Type B pancreatic cell (in vitro differentiated cells): ENCODE data around the gene RCOR1. TPM values are rescaled to one million over a fixed set of nuclear protein-coding genes. Genes with fewer than 3 reads are reported as not detected.
"Not testable (repeated sequence)": the region's sequence is repeated elsewhere in the genome, so short reads cannot be mapped to it uniquely, and the experiment has no call there.

Experiments
- DNase-seq: peaks from one replicate; pipeline ENCODE4 v3.0.0; 2021; ENCODE audit warnings: mixed read lengths; ENCODE audit not compliant: unreplicated experiment; ENCODE audit errors: extremely low spot score
- H3K27ac Mint-ChIP-seq: 2 replicates; pipeline ENCODE4 v1.8.0; 2021; ENCODE audit warnings: mild to moderate bottlenecking, mixed read lengths
- H3K27me3 Mint-ChIP-seq: 2 replicates; pipeline ENCODE4 v1.8.0; 2021; ENCODE audit warnings: mixed read lengths
- H3K36me3 Mint-ChIP-seq: 2 replicates; pipeline ENCODE4 v1.8.0; 2021; ENCODE audit warnings: mixed read lengths
- H3K4me1 Mint-ChIP-seq: one replicate; pipeline ENCODE4 v1.8.0; 2021; ENCODE audit warnings: mixed read lengths; ENCODE audit not compliant: unreplicated experiment
- H3K4me3 Mint-ChIP-seq: 2 replicates; pipeline ENCODE4 v1.8.0; 2021; ENCODE audit warnings: mild to moderate bottlenecking, mixed read lengths
- H3K9me3 Mint-ChIP-seq: 2 replicates; pipeline ENCODE4 v1.8.0; 2021; ENCODE audit warnings: mixed read lengths
- total RNA-seq: library from RNA; stranded (reverse); gene quantifications from 2 replicates; pipeline ENCODE4 v1.2.1, GENCODE V29; 2021; ENCODE audit warnings: low replicate concordance
- TF ChIP-seq, protein P1 (sequence below): fragments of 200-600 bp; sonication (generic); conservative IDR thresholded peaks from 2 replicates; pipeline ENCODE4 v1.5.0; 2021; ENCODE audit warnings: antibody characterized with exemption, mild to moderate bottlenecking

Gene RCOR1
- total RNA-seq, 1 donor from 2014 or later = 35.3 TPM

DNA sequence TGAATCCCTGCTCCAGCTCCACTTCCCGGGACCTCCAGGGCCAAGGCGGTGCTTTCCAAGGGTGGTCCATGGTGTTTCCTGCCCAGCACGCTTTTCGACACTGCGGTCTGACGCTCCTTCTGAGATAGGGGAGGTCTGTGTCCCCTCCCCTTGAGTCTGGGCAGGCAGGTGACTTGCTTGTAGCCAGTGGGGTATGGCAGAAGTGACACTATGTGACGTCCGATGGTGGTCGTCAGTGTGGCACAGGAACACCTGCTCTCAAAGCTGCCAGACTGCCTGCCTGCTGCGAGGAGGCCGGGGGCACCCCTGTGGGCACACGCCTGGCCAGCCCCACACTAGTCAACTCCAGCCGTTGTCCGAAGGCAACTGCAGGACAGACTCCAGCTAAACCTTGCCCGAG, 168.8 kb downstream of the RCOR1 start:
- Mint-ChIP-seq H3K4me1 (peaks cover 11% of the 10 kb centered on the region), H3K4me3 (no peak overlapping the region)

DNA sequence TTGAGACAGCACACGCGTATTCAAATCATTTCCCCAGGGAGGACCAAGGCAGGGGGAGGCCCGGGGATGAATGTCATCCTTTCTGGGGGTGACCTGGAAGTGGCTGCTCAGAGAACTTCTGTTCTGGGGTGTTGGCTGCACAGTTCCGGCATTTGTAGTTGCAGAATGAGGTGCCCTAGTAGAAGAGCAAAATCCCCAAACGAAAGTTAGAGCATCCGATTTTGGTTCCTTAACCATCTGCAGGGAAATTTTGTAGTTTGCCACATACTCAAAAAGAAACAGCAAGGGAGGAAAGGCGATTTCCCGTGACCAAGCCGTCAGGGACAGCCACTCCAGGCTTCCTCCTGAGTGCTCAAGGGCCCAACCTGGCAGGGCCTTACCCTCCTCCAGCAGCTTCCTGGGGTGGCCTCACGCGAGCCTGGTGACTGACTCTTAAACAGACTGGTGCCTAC, 171.8 kb downstream of the RCOR1 start:
- Mint-ChIP-seq H3K9me3 (no peaks in the 10 kb centered on the region), H3K4me1 (peaks cover 11% of the 10 kb centered on the region), H3K27me3 (no peaks in the 10 kb centered on the region), H3K36me3 (no peaks in the 10 kb centered on the region), H3K4me3 (no peak overlapping the region), H3K27ac (no peak overlapping the region)
- TF ChIP-seq, protein P1, sequence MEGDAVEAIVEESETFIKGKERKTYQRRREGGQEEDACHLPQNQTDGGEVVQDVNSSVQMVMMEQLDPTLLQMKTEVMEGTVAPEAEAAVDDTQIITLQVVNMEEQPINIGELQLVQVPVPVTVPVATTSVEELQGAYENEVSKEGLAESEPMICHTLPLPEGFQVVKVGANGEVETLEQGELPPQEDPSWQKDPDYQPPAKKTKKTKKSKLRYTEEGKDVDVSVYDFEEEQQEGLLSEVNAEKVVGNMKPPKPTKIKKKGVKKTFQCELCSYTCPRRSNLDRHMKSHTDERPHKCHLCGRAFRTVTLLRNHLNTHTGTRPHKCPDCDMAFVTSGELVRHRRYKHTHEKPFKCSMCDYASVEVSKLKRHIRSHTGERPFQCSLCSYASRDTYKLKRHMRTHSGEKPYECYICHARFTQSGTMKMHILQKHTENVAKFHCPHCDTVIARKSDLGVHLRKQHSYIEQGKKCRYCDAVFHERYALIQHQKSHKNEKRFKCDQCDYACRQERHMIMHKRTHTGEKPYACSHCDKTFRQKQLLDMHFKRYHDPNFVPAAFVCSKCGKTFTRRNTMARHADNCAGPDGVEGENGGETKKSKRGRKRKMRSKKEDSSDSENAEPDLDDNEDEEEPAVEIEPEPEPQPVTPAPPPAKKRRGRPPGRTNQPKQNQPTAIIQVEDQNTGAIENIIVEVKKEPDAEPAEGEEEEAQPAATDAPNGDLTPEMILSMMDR = no peak
- DNase-seq = no peak

More for the DNA sequence above, 168.8 kb downstream of the RCOR1 start:
- no peaks in the 10 kb centered on the region for H3K36me3 Mint-ChIP-seq
- H3K9me3 Mint-ChIP-seq = no peaks in the 10 kb centered on the region
- H3K27ac Mint-ChIP-seq = no peak overlapping the region
- TF ChIP-seq, protein P1 = no peak
- no peak for DNase-seq
- H3K27me3 Mint-ChIP-seq = no peaks in the 10 kb centered on the region

DNA sequence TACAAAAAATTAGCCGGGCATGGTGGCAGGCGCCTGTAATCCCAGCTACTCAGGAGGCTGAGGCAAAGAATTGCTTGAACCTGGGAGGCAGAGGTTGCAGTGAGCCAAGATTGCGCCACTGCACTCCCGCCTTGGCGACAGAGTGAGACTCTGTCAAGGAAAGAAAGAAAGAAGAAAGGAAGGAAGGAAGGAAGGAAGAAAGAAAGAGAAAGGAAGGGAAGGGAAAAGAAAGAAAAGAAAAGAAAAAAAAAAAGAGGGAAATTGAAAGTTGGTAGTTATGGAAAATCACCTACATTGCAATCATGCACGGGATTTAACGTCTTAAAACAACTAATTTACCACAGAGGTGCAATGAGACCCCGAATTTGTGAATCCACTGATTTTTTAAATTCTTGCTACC, 173.3 kb downstream of the RCOR1 start:
- H3K4me3 Mint-ChIP-seq, H3K27me3 Mint-ChIP-seq, H3K36me3 Mint-ChIP-seq, DNase-seq, H3K27ac Mint-ChIP-seq, H3K9me3 Mint-ChIP-seq, H3K4me1 Mint-ChIP-seq: not testable (repeated sequence)

DNA sequence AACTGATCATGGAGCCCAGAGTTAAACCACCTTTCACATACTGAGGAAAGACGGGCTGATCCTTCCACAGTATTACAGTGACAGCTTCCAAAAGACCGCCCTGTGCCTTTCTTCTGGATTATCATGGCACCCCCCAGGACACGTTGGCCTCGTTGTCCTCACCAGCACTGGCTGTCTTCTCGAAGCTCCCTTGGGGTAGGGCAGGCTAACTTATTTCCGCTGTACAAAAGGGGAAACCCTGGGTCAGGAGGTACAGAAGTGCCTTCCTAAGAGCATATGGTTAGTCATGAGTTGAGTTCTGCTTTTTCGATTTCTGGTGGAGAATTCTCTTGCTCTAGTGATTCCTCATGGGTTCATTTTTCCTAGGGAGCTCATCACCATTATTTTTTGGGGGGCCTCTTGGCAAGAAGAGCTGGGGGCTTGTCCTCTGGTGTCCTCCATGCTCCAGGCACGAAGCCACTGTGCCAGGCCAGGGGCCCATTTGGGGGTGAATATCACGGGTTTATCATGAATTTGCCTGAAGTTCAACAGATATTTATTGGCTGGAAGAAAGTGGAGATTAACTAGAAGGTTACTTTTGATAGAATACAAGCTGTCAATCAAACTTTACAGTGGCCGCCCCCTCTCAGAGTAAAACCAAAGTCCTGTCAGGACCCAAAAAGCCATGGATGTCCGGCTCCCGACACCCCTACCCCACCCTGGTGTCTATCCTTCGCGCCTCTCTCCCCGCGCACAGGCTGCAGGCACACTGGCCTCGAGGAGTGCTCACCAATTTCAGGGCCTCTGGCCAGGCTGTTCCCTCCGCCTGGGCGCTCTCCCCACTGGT, 176.0 kb downstream of the RCOR1 start:
- H3K36me3 Mint-ChIP-seq = no peaks in the 10 kb centered on the region
- no peak for DNase-seq
- peaks cover 3% of the 10 kb centered on the region for H3K4me1 Mint-ChIP-seq
- H3K9me3 Mint-ChIP-seq = no peaks in the 10 kb centered on the region
- H3K27me3 Mint-ChIP-seq = no peaks in the 10 kb centered on the region
- TF ChIP-seq, protein P1 = no peak
- H3K4me3 Mint-ChIP-seq = no peak overlapping the region
- H3K27ac Mint-ChIP-seq = no peak overlapping the region

DNA sequence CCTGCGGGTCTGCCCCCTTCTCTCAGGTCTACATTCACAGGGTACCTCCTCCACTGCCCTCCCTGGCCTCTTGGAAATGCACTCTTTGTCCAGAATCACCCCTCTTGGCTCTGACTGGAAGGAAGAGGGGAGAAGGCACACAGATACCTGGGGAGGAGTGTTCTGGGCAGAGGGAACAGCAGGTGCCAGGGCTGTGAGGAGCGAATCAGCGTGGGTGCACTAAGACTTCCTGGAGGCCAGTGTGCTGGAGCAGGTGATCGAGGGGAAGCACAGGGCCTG, 176.5 kb downstream of the RCOR1 start:
- Mint-ChIP-seq H3K27me3 (no peaks in the 10 kb centered on the region), H3K36me3 (no peaks in the 10 kb centered on the region), H3K4me1 (peaks cover 3% of the 10 kb centered on the region), H3K9me3 (no peaks in the 10 kb centered on the region), H3K4me3 (no peak overlapping the region), H3K27ac (no peak overlapping the region)
- TF ChIP-seq, protein P1 = no peak
- no peak for DNase-seq

DNA sequence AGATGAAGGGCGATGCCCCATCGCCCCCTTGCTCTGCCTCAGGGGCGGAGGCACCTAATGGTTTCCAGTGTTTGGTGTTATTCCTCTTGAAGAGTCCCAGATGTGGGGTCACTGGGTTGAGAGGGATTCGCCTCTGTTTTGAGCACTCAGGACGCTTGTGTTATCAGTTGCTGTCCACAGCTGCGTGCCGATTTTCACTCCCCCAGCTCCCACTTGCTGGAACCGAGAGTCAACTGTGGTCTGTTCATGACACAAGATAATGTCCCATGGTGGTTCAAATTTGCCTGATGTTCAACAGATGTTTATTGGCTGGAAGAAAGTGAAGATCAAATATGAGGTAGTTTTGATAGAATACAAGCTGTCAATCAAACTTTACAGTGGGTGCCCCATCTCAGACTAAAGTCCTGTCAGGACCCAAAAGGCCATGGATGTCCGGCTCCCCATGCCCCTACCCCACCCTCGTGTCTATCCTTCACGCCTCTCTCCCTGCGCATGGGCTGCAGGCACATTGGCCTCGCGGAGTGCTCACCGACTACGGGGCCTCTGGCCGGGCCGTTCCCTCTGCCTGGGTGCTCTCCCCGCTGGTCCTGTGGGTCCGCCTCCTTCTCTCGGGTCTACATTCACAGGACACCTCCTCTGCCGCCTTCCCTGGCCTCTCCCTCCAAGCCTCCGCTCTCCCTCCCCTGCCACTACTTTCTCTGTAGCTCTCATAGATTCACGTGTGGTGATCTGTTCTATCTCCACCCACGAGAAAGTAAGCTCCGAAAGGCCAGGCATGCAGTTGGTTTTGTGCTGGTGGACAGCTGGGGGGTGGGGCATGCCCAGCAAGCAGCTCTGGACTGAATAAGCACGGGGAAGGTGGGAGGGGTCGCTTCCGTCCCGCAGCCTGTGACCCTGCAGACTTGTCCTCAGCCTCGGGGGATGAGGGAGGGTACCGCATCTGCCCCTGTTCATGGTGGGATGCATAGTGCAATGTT, 178.0 kb downstream of the RCOR1 start:
- DNase-seq = no peak
- Mint-ChIP-seq H3K9me3 (no peaks in the 10 kb centered on the region), H3K27me3 (no peaks in the 10 kb centered on the region), H3K4me1 (peaks cover 9% of the 10 kb centered on the region), H3K4me3 (no peak overlapping the region), H3K36me3 (no peaks in the 10 kb centered on the region), H3K27ac (no peak overlapping the region)
- TF ChIP-seq, protein P1 = no peak
